WTC11 (cell line): ENCODE results near the gene DOCK1.

Source experiments
- JUN ChIP-seq: sonication (generic); formaldehyde crosslinking; IDR thresholded peaks from 2 replicates; pipeline ENCODE4 v1.8.0; 2023; ENCODE audit warnings: mild to moderate bottlenecking, missing genetic modification reagents
- TP53 ChIP-seq: sonication (generic); formaldehyde crosslinking; IDR thresholded peaks from 2 replicates; pipeline ENCODE4 v1.8.1; 2023; ENCODE audit warnings: mild to moderate bottlenecking, missing genetic modification reagents
- ZNF232 ChIP-seq: sonication (generic); formaldehyde crosslinking; IDR thresholded peaks from 2 replicates; pipeline ENCODE4 v1.8.0; 2022; ENCODE audit warnings: mild to moderate bottlenecking, missing genetic modification reagents
- TF ChIP-seq, protein P1 (sequence below): fragments of 200-600 bp; IDR thresholded peaks from 2 replicates; pipeline ENCODE4 v1.8.0; 2022; ENCODE audit warnings: antibody characterized with exemption
- TF ChIP-seq, protein P2 (sequence below): sonication (generic); formaldehyde crosslinking; conservative IDR thresholded peaks from 2 replicates; pipeline ENCODE4 v1.8.1; 2023; ENCODE audit warnings: mild to moderate bottlenecking, low read depth, missing genetic modification reagents, moderate library complexity
- TF ChIP-seq, protein P3 (sequence below): sonication (generic); formaldehyde crosslinking; IDR thresholded peaks from 2 replicates; pipeline ENCODE4 v1.8.0; 2023; ENCODE audit warnings: missing genetic modification reagents

DNA sequence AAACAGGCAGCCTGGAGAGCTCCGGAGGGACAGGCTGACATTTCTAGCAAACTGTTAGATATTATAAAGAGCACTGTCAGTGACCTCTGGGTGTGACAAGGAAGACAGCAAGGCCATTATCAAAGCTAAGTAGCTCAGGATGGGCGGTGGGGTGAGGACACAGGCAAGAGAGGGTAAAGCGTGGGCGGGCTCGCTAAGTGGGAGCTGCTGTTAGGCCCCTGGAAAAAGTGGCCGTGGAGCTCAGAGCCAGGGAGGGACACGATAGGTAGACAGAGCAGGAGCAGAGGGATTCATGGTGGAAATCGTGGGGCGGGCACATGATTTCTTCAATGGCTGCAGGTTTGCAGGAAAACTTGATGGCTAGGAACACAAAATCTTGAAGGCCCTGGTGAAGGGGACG lies 592.5 kb downstream of the DOCK1 start:
- TF ChIP-seq, protein P1, sequence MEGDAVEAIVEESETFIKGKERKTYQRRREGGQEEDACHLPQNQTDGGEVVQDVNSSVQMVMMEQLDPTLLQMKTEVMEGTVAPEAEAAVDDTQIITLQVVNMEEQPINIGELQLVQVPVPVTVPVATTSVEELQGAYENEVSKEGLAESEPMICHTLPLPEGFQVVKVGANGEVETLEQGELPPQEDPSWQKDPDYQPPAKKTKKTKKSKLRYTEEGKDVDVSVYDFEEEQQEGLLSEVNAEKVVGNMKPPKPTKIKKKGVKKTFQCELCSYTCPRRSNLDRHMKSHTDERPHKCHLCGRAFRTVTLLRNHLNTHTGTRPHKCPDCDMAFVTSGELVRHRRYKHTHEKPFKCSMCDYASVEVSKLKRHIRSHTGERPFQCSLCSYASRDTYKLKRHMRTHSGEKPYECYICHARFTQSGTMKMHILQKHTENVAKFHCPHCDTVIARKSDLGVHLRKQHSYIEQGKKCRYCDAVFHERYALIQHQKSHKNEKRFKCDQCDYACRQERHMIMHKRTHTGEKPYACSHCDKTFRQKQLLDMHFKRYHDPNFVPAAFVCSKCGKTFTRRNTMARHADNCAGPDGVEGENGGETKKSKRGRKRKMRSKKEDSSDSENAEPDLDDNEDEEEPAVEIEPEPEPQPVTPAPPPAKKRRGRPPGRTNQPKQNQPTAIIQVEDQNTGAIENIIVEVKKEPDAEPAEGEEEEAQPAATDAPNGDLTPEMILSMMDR = no peak
- TF ChIP-seq, protein P2, sequence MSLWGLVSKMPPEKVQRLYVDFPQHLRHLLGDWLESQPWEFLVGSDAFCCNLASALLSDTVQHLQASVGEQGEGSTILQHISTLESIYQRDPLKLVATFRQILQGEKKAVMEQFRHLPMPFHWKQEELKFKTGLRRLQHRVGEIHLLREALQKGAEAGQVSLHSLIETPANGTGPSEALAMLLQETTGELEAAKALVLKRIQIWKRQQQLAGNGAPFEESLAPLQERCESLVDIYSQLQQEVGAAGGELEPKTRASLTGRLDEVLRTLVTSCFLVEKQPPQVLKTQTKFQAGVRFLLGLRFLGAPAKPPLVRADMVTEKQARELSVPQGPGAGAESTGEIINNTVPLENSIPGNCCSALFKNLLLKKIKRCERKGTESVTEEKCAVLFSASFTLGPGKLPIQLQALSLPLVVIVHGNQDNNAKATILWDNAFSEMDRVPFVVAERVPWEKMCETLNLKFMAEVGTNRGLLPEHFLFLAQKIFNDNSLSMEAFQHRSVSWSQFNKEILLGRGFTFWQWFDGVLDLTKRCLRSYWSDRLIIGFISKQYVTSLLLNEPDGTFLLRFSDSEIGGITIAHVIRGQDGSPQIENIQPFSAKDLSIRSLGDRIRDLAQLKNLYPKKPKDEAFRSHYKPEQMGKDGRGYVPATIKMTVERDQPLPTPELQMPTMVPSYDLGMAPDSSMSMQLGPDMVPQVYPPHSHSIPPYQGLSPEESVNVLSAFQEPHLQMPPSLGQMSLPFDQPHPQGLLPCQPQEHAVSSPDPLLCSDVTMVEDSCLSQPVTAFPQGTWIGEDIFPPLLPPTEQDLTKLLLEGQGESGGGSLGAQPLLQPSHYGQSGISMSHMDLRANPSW (CRISPR knock-in tag) = no peak
- no peak for TF ChIP-seq ZNF232 (CRISPR knock-in tag)
- TF ChIP-seq JUN (CRISPR knock-in tag) = no peak
- no peak for TF ChIP-seq TP53
- TF ChIP-seq, protein P3, sequence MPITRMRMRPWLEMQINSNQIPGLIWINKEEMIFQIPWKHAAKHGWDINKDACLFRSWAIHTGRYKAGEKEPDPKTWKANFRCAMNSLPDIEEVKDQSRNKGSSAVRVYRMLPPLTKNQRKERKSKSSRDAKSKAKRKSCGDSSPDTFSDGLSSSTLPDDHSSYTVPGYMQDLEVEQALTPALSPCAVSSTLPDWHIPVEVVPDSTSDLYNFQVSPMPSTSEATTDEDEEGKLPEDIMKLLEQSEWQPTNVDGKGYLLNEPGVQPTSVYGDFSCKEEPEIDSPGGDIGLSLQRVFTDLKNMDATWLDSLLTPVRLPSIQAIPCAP = no peak
